Choroid plexus epithelial cell (primary cell): ENCODE data around the gene RUNX3.

Experiments
- DNase-seq: peaks from one replicate; pipeline ENCODE4 v3.0.0-alpha.2; 2010; ENCODE audit warnings: low read depth
- H3K4me3 ChIP-seq: 2 replicates; pipeline ENCODE4 v1.5.1; 2011; ENCODE audit warnings: low read depth, mild to moderate bottlenecking, control low read depth, low read length, moderate library complexity
- TF ChIP-seq, protein P1 (sequence below): conservative IDR thresholded peaks from 2 replicates; pipeline ENCODE4 v1.5.1; 2011; ENCODE audit warnings: low read depth, mild to moderate bottlenecking, control low read depth, inconsistent platforms, low read length, moderate library complexity

RUNX3 gene

DNA sequence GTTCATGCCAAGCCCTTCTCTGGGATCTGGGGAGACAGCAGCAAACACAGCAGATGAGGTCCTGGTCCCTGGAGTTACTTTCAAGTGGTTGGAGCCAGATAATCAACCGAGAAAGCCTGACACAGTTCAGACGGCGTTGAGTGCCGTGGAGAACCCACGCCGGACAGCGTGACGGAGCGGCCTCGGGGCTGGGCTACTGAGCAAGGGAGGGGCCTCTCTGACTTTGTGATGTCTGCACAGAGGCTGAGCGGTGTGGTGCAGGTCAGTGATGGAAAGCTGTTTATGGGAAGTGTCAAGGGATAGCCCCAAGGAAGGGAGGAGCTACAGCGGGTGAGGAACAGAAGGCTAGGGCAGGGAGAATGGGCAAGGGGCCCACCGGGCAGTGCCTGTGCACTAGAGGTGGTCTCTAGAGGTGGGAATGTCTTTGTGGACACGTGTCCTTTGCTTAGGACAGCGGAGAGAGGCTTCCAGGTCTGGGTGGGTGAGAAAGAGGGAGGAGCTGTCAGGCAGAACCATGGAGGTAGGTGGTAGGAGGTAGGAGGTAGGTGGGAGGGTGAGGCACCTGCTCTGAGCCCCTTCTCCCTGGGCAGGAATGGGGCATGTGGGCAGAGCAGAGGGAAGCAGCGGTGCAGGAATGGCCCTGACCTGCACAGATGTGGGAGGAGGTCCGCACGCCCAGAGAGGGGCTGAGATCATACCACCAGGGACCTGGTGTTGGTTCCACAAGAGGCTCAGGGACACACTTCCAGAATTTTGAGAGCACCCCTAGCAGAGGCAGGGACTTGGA lies 62.8 kb downstream of the RUNX3 start:
- H3K4me3 ChIP-seq, result no peak overlapping the region
- DNase-seq, result no peak
- TF ChIP-seq, protein P1, sequence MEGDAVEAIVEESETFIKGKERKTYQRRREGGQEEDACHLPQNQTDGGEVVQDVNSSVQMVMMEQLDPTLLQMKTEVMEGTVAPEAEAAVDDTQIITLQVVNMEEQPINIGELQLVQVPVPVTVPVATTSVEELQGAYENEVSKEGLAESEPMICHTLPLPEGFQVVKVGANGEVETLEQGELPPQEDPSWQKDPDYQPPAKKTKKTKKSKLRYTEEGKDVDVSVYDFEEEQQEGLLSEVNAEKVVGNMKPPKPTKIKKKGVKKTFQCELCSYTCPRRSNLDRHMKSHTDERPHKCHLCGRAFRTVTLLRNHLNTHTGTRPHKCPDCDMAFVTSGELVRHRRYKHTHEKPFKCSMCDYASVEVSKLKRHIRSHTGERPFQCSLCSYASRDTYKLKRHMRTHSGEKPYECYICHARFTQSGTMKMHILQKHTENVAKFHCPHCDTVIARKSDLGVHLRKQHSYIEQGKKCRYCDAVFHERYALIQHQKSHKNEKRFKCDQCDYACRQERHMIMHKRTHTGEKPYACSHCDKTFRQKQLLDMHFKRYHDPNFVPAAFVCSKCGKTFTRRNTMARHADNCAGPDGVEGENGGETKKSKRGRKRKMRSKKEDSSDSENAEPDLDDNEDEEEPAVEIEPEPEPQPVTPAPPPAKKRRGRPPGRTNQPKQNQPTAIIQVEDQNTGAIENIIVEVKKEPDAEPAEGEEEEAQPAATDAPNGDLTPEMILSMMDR, result no peak

DNA sequence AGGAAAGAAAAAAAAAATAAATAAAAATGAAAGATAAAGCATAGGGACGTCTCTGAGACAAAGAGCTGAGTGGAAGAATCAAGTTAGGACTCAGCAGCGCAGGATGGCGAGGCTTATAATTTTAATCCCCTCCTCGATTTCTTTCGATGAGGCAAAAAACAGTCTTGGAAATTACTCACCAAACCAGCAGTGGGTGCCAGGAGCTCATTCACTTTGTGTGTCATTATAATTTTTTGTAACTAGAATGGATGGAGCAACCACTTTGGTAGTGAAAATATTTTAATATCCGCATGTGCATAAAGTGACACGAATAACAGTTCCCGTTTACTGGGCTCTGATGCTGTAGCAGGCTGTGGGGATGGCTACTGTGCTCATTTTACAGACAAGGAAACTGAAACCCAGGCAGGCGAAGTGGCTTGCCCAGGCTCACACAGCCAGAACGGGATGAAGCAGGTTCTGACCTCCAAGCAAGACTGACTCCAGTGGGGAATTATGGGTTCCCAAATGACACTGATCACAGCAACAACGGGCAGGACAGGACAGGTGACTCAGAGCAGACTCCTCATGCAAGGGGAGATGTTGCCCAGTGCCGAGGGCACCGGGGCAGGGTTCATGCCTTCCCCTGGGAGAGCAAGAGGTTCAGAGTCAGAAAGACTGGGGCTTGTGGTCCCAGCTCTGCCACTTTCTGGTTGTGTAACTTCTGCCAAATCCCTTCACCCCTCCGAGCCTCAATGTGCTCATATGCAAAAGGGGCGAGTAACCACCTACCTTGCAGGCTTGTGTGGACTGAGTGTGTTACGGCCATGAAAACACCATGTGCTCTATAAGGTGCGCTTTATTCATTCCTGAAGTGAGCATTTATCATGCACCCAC lies 63.6 kb downstream of the RUNX3 start:
- H3K4me3 ChIP-seq, result no peak overlapping the region
- no peak for DNase-seq
- TF ChIP-seq, protein P1, result peak; percentile 11

GRCh38 chr1:24865587-24865986 lies 64.5 kb downstream of the RUNX3 start:
- TF ChIP-seq, protein P1, result no peak
- no peak for DNase-seq

DNA sequence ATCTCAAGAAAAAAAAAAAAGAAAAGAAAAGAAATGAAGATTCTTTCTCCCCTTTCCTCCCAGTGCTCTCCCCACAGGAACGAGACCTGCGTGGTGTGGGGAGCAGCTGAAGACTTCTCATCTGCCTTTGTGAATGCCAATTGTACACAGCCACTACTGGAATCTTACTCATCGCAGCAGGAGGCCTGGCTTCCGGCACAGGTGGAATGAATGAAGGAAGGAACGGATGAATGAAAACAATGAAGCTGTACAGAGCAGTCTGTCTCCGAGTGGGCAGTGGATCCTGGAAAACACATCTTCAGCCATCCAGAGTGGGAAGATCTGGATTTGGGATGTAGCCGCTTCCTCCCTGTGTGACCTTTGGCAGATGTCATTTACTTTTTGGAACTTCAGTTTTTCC lies 64.9 kb downstream of the RUNX3 start:
- TF ChIP-seq, protein P1, result no peak
- no peak overlapping the region for H3K4me3 ChIP-seq
- no peak for DNase-seq

More at GRCh38 chr1:24865587-24865986, 64.5 kb downstream of the RUNX3 start:
- no peak overlapping the region for H3K4me3 ChIP-seq

DNA sequence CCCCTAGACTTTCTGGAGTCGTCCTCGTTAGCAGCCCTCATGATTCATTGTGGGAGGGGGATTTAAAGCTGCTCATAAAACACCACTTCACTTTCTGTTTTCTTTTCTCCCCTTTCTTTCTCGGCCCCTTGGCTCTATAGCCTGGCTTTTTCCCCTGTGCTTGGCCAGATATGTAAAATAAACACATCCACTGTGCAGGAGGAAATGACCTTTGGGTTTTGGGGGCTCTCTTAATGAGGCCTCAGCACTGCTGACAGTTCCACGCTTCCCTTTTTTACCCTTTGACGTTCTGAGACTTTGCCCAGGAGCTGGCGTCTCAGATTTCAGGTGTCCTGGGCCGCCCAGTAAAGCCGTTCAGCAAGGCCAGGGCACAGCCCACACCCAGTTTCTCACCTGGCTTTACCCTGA lies 65.7 kb downstream of the RUNX3 start:
- DNase-seq, result no peak
- H3K4me3 ChIP-seq, result no peak overlapping the region
- TF ChIP-seq, protein P1, result no peak

DNA sequence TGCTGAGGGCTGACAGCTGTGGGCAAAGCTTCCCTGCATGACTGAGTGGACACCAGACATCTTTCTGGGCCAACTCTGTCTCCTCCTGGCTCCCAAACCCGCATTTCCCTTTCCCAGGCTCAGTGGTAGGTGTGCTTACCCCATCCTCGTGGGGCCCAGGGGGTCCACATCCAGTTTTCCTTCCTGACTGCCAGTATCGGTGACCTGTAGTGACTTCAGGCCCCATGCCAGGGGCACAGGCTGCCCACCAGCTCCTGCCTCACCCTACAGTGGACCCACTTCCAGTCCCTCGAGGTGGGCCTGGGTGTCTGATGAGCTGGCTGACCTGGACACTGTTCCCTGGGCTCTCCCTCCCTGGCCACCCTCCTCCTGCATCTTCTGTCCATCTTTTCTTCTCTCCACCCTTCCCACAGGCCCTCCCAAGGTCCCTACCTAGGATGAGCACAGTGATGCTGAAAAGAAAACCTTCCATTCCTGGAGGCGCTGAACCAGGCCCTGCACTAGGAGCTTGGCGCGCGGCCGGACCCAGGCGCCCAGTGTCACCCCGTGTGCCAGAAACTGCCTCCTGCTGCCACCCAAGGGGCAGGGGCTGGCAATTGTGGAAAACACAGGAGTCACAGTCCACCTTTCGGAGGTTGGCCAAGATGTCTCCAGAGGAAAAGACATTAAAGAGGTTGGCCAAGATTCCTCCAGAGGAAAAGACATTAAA lies 67.1 kb downstream of the RUNX3 start:
- no peak for DNase-seq
- TF ChIP-seq, protein P1, result no peak

More for the DNA sequence above, 67.1 kb downstream of the RUNX3 start:
- H3K4me3 ChIP-seq, result no peak overlapping the region
